GM08714 (cell line): ENCODE data around the gene COQ9.
"Not testable (repeated sequence)": the region's sequence is repeated elsewhere in the genome, so short reads cannot be mapped to it uniquely, and the experiment has no call there.

Experiments used
- H3K4me3 ChIP-seq: fragments of 200-500 bp; sonication (Bioruptor generic); 2 replicates; pipeline ENCODE4 v1.5.1; 2014; ENCODE audit warnings: mild to moderate bottlenecking, low read length, inconsistent platforms
- ZNF274 ChIP-seq: IDR thresholded peaks from 2 replicates; pipeline ENCODE4 v1.6.1; 2012; ENCODE audit warnings: mild to moderate bottlenecking, low read depth, low read length

COQ9 gene

GRCh38 chr16:57483725-57484514 lies 36.6 kb downstream of the COQ9 start:
- no peak overlapping the region for H3K4me3 ChIP-seq
- TF ChIP-seq ZNF274 = no peak

GRCh38 chr16:57484515-57485005 lies 37.3 kb downstream of the COQ9 start:
- TF ChIP-seq ZNF274 = no peak
- no peak overlapping the region for H3K4me3 ChIP-seq

GRCh38 chr16:57485091-57485915 lies 38.0 kb downstream of the COQ9 start:
- H3K4me3 ChIP-seq = peak overlapping the region; percentile 63; the same call in 1 of the 2 replicates
- no peak for TF ChIP-seq ZNF274

- TF ChIP-seq ZNF274 = no peak
- H3K4me3 ChIP-seq = peak within 1 kb of the TSS; percentile 63
These were observed 38.9 kb downstream of the COQ9 start, which contains the start of gene DOK4 for GRCh38 chr16:57485916-57486857. TSS of gene DOK4 (minus strand) at chr16:57486493. CDS start at chr16:57479507, 6,986 bp downstream.

- H3K4me3 ChIP-seq = peak overlapping the region; percentile 20; the same call in 1 of the 2 replicates
- TF ChIP-seq ZNF274 = no peak
These were observed 39.9 kb downstream of the COQ9 start for GRCh38 chr16:57486858-57487834.

GRCh38 chr16:57489229-57489628 lies 42.0 kb downstream of the COQ9 start:
- no peak overlapping the region for H3K4me3 ChIP-seq
- TF ChIP-seq ZNF274 = no peak

GRCh38 chr16:57493767-57494166 lies 46.5 kb downstream of the COQ9 start:
- TF ChIP-seq ZNF274 = no peak
- no peak overlapping the region for H3K4me3 ChIP-seq

- no peak for TF ChIP-seq ZNF274
- no peak overlapping the region for H3K4me3 ChIP-seq
These were observed 49.8 kb downstream of the COQ9 start for GRCh38 chr16:57497121-57497520.

GRCh38 chr16:57498031-57498430 lies 50.8 kb downstream of the COQ9 start:
- no peak overlapping the region for H3K4me3 ChIP-seq
- TF ChIP-seq ZNF274 = no peak

GRCh38 chr16:57499941-57500340 lies 52.7 kb downstream of the COQ9 start:
- not testable (repeated sequence) for H3K4me3 ChIP-seq

- H3K4me3 ChIP-seq = no peak overlapping the region
- TF ChIP-seq ZNF274 = no peak
These were observed 53.4 kb downstream of the COQ9 start for GRCh38 chr16:57500578-57501111.

- no peak for TF ChIP-seq ZNF274
- no peak overlapping the region for H3K4me3 ChIP-seq
These were observed 54.2 kb downstream of the COQ9 start for GRCh38 chr16:57501492-57501891.
